Pancreas (tissue), 10 donors: ENCODE data around the gene MAPK8. TPM values are rescaled to one million over a fixed set of nuclear protein-coding genes. Genes with fewer than 3 reads are reported as not detected.

ENCODE experiments used
- ATAC-seq, 4 donors: fragments of 200-7000 bp; cut with Tn5 transposase; one replicate each; pipeline versions ENCODE4 v1.8.0 to v1.9.1; 2020; ENCODE audit warnings: mild to moderate bottlenecking in 4 of 4, moderate library complexity in 4 of 4
- DNase-seq, 6 donors: peaks; one replicate each; pipeline ENCODE4 v3.0.0-alpha.2; 2020
- FAIRE-seq: peaks from 2 replicates; lab custom pipeline; 2012; peaks lifted over from hg19 to GRCh38; lab: Jason Lieb, UNC
- H3K27ac ChIP-seq, 4 donors: fragments of 200-600 bp; sonication (generic); 1 replicate in 3 of 4; 2 replicates in 1 of 4; pipeline versions ENCODE4 v1.5.0 to v1.8.0; 2020
- H3K27me3 ChIP-seq, 4 donors: fragments of 200-600 bp; one replicate each; pipeline ENCODE4 v1.8.0; 2021
- H3K36me3 ChIP-seq, 3 donors: fragments of 200-600 bp; sonication (generic) in 1 of 3; one replicate each; pipeline versions ENCODE4 v1.5.0 to v1.8.0; 2020 to 2021
- H3K4me1 ChIP-seq, 3 donors: fragments of 200-600 bp; one replicate each; pipeline ENCODE4 v1.8.0; 2021
- H3K4me3 ChIP-seq, 4 donors: fragments of 200-600 bp; sonication (generic) in 2 of 4; one replicate each; pipeline versions ENCODE4 v1.5.0 to v1.8.0; 2020 to 2021
- H3K9me3 ChIP-seq, 4 donors: fragments of 200-600 bp; one replicate each; pipeline ENCODE4 v1.8.0; 2021
- WGBS, 2 donors: extraction: QIAGEN DNeasy Blood & Tissue Kit; methylation state at CpG; one replicate each; pipeline ENCODE4 v1.1.7; 2013; 5-methylcytosine and 5-hydroxymethylcytosine counted together
- intact Hi-C, 3 donors: fragments of 100-400 bp; cut with DNase I; formaldehyde crosslinking; loops; one replicate each; pipeline versions ENCODE4 v1.11.1 to v1.14.2; 2022
- polyA plus RNA-seq, 2 donors: library from polyadenylated mRNA; stranded (reverse); fragments of 200-250 nt; gene quantifications; one replicate each; pipeline ENCODE4 v1.2.3, GENCODE V29; 2013
- total RNA-seq, 6 donors: library from RNA; stranded (reverse); fragmentation: NEBNext Ultra II Directional in 4 of 6; extraction: Animal tissue kit (Norgen Biotek cat#: 25700) in 4 of 6; gene quantifications; one replicate each; pipeline versions ENCODE4 v1.2.1 to v1.2.4, GENCODE V29; 2021 to 2023
- TF ChIP-seq, protein P1 (sequence below), 4 donors: fragments of 200-600 bp; sonication (generic) in 3 of 4; IDR thresholded peaks; one replicate each; pipeline versions ENCODE4 v1.5.0 to v1.8.0; 2021; ENCODE audit warnings: antibody characterized with exemption in 4 of 4
- donor health status: healthy with polysubstance abuse.
- donor health status: DM: no; HTN: no; CAD: no; lungs with moderate emphysema.
- donor health status: DM: no; HTN: no; CAD: no.
- donor health status: control.
- donor health status: control.
- donor health status: Bipolar disorder and iron deficiency.
- donor health status: DM: yes; HTN: yes; CAD: no.
- donor health status: DM: no; HTN: no; CAD: no.
- donor health status: DM: no; HTN: no; CAD: no.
- donor health status: DM: yes; HTN: yes; CAD: no.

Gene MAPK8
- total and polyA plus RNA-seq, 8 donors, result 4.0 to 25.5 (median 17.0) TPM

DNA sequence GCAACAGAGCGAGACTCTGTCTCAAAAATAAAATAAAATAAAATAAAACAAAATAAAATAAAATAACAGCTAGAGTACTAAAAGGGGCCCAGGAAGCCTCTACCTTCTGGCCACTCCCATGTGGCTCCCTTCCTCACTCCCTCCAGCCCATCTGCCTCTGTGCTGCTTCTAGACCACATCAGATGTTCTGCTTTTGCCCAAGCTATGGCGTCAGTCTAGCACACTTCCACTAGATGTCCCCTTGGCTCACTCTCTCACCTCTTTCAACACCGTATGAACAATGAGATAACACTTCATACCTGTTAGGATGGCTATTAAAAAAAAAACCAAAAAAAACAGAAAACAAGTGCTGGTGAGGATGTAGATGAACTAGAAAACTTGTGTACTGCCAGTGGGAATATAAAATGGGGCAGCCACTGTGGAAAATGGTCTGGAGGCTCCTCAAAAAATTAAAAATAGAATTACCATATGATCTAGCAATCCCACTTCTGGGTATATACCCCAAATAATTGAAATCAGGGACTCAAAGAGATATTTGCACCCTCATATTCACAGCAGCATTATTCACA lies 166.1 kb downstream of the MAPK8 start:
- Histone ChIP-seq H3K27ac (no peak overlapping the region), H3K36me3 (no peaks in the 10 kb centered on the region), H3K4me1 (no peaks in the 10 kb centered on the region), H3K27me3 (no peaks in the 10 kb centered on the region), H3K4me3 (no peak overlapping the region), H3K9me3 (no peaks in the 10 kb centered on the region)
- TF ChIP-seq, protein P1, sequence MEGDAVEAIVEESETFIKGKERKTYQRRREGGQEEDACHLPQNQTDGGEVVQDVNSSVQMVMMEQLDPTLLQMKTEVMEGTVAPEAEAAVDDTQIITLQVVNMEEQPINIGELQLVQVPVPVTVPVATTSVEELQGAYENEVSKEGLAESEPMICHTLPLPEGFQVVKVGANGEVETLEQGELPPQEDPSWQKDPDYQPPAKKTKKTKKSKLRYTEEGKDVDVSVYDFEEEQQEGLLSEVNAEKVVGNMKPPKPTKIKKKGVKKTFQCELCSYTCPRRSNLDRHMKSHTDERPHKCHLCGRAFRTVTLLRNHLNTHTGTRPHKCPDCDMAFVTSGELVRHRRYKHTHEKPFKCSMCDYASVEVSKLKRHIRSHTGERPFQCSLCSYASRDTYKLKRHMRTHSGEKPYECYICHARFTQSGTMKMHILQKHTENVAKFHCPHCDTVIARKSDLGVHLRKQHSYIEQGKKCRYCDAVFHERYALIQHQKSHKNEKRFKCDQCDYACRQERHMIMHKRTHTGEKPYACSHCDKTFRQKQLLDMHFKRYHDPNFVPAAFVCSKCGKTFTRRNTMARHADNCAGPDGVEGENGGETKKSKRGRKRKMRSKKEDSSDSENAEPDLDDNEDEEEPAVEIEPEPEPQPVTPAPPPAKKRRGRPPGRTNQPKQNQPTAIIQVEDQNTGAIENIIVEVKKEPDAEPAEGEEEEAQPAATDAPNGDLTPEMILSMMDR (IDR thresholded peaks at IDR 0.05), result no peak
- no peak for ATAC-seq
- intact Hi-C loops, result no loop called here
- WGBS, 2 donors, result 53 to 59% methylated on average over 3 of the region's 3 CpGs
- no peak for DNase-seq
- no peak for FAIRE-seq

DNA sequence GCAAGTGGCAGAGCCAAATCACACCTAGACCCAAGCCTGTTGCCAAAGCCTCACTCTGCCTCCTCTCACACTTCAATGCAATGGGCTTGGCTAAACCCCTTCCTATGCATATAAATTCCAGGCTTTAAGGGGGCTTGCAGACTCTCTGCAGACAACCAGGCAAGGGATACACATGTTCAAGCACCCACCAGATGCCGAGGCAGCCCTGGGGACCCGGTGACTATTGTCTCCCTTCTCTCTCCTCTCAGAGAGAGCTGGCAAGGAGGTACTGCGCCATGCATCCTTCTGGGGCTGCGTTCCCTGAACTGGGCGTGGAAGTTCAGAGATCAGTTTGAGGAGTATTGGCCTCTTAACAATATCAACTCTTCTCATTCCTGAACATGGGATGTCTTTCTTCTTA lies 167.2 kb downstream of the MAPK8 start:
- DNase-seq, result no peak
- H3K27me3 ChIP-seq, result no peaks in the 10 kb centered on the region
- 85 to 91% methylated on average over 5 of the region's 5 CpGs for WGBS, 2 donors
- no peak overlapping the region for H3K4me3 ChIP-seq
- no peak for FAIRE-seq
- no peaks in the 10 kb centered on the region for H3K36me3 ChIP-seq
- H3K27ac ChIP-seq, result no peak overlapping the region
- ATAC-seq, result no peak
- H3K4me1 ChIP-seq, result no peaks in the 10 kb centered on the region
- H3K9me3 ChIP-seq, result no peaks in the 10 kb centered on the region
- TF ChIP-seq, protein P1 (IDR thresholded peaks at IDR 0.05), result no peak
- intact Hi-C loops, result no loop called here

DNA sequence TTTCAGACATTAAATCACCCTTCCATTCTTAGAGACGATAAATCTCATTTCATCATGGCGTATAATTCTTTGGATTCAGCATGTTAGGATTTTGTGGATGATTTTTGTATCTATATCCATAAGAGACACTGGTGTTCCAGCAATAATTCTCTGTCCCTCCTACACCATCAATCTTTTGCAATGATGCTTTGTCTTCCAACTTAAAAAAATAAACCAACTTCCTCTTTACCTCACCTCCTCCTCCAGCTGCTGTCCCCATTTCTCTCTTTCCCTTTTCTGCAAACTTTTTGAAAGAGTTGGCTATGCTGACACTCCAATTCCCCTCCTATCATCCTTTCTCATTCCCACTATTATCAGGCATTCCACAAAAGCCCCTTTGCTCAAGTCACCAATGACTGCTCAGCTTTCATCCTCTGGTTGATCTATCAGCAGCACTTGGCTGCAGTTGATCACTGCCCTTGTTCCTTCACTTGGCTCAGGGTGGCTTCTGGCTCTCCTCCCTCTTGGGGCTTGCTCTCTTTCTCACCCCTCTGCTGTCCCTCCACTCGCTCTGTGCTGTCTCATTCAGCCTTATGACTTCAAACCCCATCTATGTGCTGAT lies 168.4 kb downstream of the MAPK8 start:
- Histone ChIP-seq H3K4me1 (no peaks in the 10 kb centered on the region), H3K4me3 (no peak overlapping the region), H3K27ac (no peak overlapping the region), H3K36me3 (no peaks in the 10 kb centered on the region), H3K27me3 (no peaks in the 10 kb centered on the region), H3K9me3 (no peaks in the 10 kb centered on the region)
- DNase-seq (no peak), FAIRE-seq (no peak), ATAC-seq (no peak)
- TF ChIP-seq, protein P1 (IDR thresholded peaks at IDR 0.05), result no peak
- intact Hi-C loops, result no loop called here
- 85 to 86% methylated on average over 3 of the region's 3 CpGs for WGBS, 2 donors

DNA sequence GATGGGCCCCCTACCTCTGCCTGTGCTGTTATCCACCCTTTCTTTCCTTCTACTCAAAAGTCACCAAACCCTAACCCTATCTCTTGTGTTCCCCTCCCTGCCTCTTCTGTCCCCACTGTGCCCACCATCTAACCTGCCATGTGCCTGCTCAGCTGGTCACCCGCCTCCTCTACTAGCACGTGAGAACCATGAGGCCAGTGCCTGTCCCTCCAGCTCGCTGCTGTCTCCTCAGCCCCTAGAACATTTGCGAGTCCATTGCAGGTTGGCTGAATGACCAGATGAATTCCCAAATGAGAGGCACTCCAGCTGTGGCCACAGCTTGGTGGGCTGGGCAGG lies 169.4 kb downstream of the MAPK8 start:
- Histone ChIP-seq H3K36me3 (no peaks in the 10 kb centered on the region), H3K4me1 (no peaks in the 10 kb centered on the region), H3K27ac (no peak overlapping the region), H3K4me3 (no peak overlapping the region), H3K9me3 (no peaks in the 10 kb centered on the region), H3K27me3 (no peaks in the 10 kb centered on the region)
- DNase-seq (no peak), FAIRE-seq (no peak), ATAC-seq (no peak)
- WGBS, 2 donors, result 80 to 86% methylated on average over 4 of the region's 4 CpGs
- TF ChIP-seq, protein P1 (IDR thresholded peaks at IDR 0.05), result no peak
- intact Hi-C loops, result no loop called here

DNA sequence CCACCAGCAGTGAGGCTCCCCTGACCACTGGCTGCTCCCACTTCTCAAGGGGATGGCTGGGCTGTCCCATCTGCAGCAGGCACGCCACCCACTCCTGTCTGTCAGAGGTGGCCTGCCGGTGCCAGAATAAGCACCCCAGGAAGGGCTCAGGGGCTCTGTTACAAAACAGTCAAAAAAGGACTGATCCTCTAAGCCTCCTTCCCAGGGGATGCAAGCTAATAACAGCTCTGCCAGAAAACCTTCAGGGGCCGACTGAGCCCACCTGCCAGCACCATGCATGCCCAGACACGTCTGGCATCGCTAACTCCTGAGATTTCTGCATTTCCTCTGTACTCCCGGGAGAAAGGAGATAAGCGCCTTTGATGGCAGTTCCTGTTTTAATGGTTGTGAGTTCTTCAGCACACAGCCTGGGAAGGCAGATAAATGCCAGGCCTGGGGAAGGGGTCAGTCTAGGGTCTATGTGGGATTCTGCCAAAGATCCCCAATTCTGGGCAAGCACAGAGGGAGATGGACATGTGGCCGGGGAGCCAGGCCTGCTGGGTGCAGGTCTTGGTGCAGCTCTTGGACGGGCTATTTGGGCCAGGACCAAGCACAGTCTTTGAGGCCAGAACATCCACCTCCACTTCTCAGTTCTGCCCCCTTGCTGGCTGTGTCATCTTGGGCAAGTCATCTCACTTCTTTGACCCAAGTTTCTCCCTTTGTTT lies 170.0 kb downstream of the MAPK8 start:
- ATAC-seq (no peak), DNase-seq (no peak), FAIRE-seq (no peak)
- H3K9me3 ChIP-seq, result no peaks in the 10 kb centered on the region
- no peak overlapping the region for H3K27ac ChIP-seq
- no peaks in the 10 kb centered on the region for H3K27me3 ChIP-seq
- intact Hi-C loops, result no loop called here
- TF ChIP-seq, protein P1 (IDR thresholded peaks at IDR 0.05), result no peak
- 79 to 81% methylated on average over 9 of the region's 9 CpGs for WGBS, 2 donors
- no peaks in the 10 kb centered on the region for H3K36me3 ChIP-seq
- H3K4me1 ChIP-seq, result no peaks in the 10 kb centered on the region
- no peak overlapping the region for H3K4me3 ChIP-seq
